Endothelial cell of umbilical vein (primary cell): Measurements from ENCODE around the gene OR51F2. TPM values are rescaled to one million over a fixed set of nuclear protein-coding genes. Genes with fewer than 3 reads are reported as not detected.

ENCODE experiments used
- BruUV-seq: library from RNA; stranded (reverse); fragments of 400-500 nt; replicated peaks from 2 replicates; lab custom pipeline; 2021; lab: Mats Ljungman, UMichigan
- CTCF ChIA-PET: fragments of 300-600, 350-600 bp; sonication (Branson Sonifier 250); formaldehyde crosslinking; loops from one replicate; lab custom pipeline; 2021; ENCODE audit warnings: antibody characterized with exemption, inconsistent platforms; lab: Charles Lee
- POLR2A ChIA-PET: fragments of 300-600, 350-600 bp; sonication (Branson Sonifier 250); formaldehyde crosslinking; loops from one replicate; lab custom pipeline; 2021; ENCODE audit warnings: antibody characterized with exemption, inconsistent platforms; lab: Charles Lee
- DNase-seq: peaks from one replicate; pipeline ENCODE4 v3.0.0-alpha.2; 2011; ENCODE audit warnings: low read depth, low spot score
- FAIRE-seq: peaks from 2 replicates; lab custom pipeline; 2011; peaks lifted over from hg19 to GRCh38; lab: Jason Lieb, UNC
- H2AFZ ChIP-seq: 2 replicates; pipeline ENCODE4 v1.6.0; 2012; ENCODE audit warnings: low read depth, low read length, control low read depth, inconsistent platforms
- H3K27ac ChIP-seq: 2 replicates; pipeline ENCODE4 v1.5.1; 2011; ENCODE audit warnings: low read depth, mild to moderate bottlenecking, control low read depth, low read length, moderate library complexity; ENCODE audit not compliant: insufficient read depth
- H3K27me3 ChIP-seq, 2 experiments: 2 replicates each; pipeline versions ENCODE4 v1.6.0 to v1.6.1; 2011; ENCODE audit warnings: low read length in 2 of 2, mixed read lengths in 1 of 2; ENCODE audit not compliant: control insufficient read depth in 2 of 2, insufficient read depth in 2 of 2
- H3K36me3 ChIP-seq, 2 experiments: 2 replicates in 1 of 2; 3 replicates in 1 of 2; pipeline ENCODE4 v1.5.1; 2011; ENCODE audit warnings: low read length in 2 of 2, mild to moderate bottlenecking in 1 of 2, moderate library complexity in 1 of 2; ENCODE audit not compliant: control insufficient read depth in 2 of 2, insufficient read depth in 2 of 2; ENCODE audit errors: extremely low read depth in 1 of 2
- H3K4me1 ChIP-seq: 3 replicates; pipeline ENCODE4 v1.5.1; 2011; ENCODE audit warnings: mild to moderate bottlenecking, low read length; ENCODE audit not compliant: control insufficient read depth, insufficient read depth; ENCODE audit errors: extremely low read depth
- H3K4me2 ChIP-seq: 2 replicates; pipeline ENCODE4 v1.6.1; 2011; ENCODE audit warnings: low read length, control low read depth, mixed read lengths; ENCODE audit not compliant: insufficient read depth
- H3K4me3 ChIP-seq, 3 experiments: fragments of 200-600 bp in 1 of 3; sonication (generic), shearing (Covaris generic) in 1 of 3; replicated peaks in 1 of 3; 2 replicates each; pipeline ENCODE4 v1.5.1; 2011 to 2016; ENCODE audit warnings: control low read depth in 3 of 3, low read length in 3 of 3, mild to moderate bottlenecking in 2 of 3, inconsistent platforms in 1 of 3, low read depth in 1 of 3, moderate library complexity in 1 of 3; ENCODE audit not compliant: insufficient read depth in 1 of 3
- H3K79me2 ChIP-seq: 2 replicates; pipeline ENCODE4 v1.6.0; 2012; ENCODE audit warnings: low read length, inconsistent platforms; ENCODE audit not compliant: control insufficient read depth, insufficient read depth
- H3K9ac ChIP-seq: replicated peaks from 2 replicates; pipeline ENCODE3; 2011; ENCODE audit warnings: low read length, control low read depth; ENCODE audit not compliant: insufficient read depth; ENCODE audit errors: extremely low read depth
- H3K9me1 ChIP-seq: replicated peaks from 3 replicates; pipeline ENCODE4 v1.6.0; 2011; ENCODE audit warnings: mild to moderate bottlenecking, low read length; ENCODE audit not compliant: control insufficient read depth, insufficient read depth; ENCODE audit errors: extremely low read depth
- H3K9me3 ChIP-seq: replicated peaks from 2 replicates; pipeline ENCODE4 v1.5.1; 2012; ENCODE audit warnings: low read length, inconsistent platforms; ENCODE audit not compliant: control insufficient read depth, insufficient read depth
- H4K20me1 ChIP-seq: replicated peaks from 2 replicates; pipeline ENCODE3; 2011; ENCODE audit warnings: mild to moderate bottlenecking, low read length; ENCODE audit not compliant: control insufficient read depth, insufficient read depth; ENCODE audit errors: extremely low read depth
- EZH2 ChIP-seq: IDR thresholded peaks from 2 replicates; pipeline ENCODE4 v1.6.1; 2012; ENCODE audit warnings: borderline replicate concordance, low read depth, mild to moderate bottlenecking, moderate library complexity, low read length, inconsistent platforms; ENCODE audit not compliant: severe bottlenecking
- FOS ChIP-seq: IDR thresholded peaks from 2 replicates; pipeline ENCODE4 v1.6.1; 2011; ENCODE audit warnings: mild to moderate bottlenecking, low read length, moderate library complexity, borderline replicate concordance; ENCODE audit not compliant: insufficient read depth
- GATA2 ChIP-seq: IDR thresholded peaks from 2 replicates; pipeline ENCODE4 v1.7.0; 2011; ENCODE audit warnings: low read depth, mild to moderate bottlenecking, moderate library complexity, mixed read lengths, low read length; ENCODE audit not compliant: insufficient read length, insufficient read depth
- JUN ChIP-seq: IDR thresholded peaks from 2 replicates; pipeline ENCODE4 v1.6.1; 2011; ENCODE audit warnings: borderline replicate concordance, low read depth; ENCODE audit not compliant: insufficient read length, insufficient read depth
- MYC ChIP-seq: IDR thresholded peaks from one replicate; pipeline ENCODE4 v1.6.1; 2011; ENCODE audit warnings: mild to moderate bottlenecking, low read depth, low read length
- POLR2A ChIP-seq: IDR thresholded peaks from 2 replicates; pipeline ENCODE4 v1.6.1; 2012; ENCODE audit warnings: low read depth, mild to moderate bottlenecking, control low read depth, low read length
- POLR2AphosphoS5 ChIP-seq: IDR thresholded peaks from 2 replicates; pipeline ENCODE4 v1.6.1; 2012; ENCODE audit warnings: low read depth, mild to moderate bottlenecking, control low read depth, low read length, moderate library complexity; ENCODE audit not compliant: insufficient read depth
- dilution Hi-C: fragments of 300-500 bp; cut with MboI; formaldehyde crosslinking; loops from one replicate; pipeline ENCODE4 v1.15.0; 2019; ENCODE audit warnings: low sequenced_read_pairs; ENCODE audit not compliant: extremely low pct_ligation_motif_present
- intact Hi-C: fragments of 100-400 bp; cut with micrococcal nuclease; formaldehyde crosslinking; loops from one replicate; pipeline ENCODE4 v1.10.0; 2022
- polyA plus RNA-seq, 4 experiments: library from polyadenylated mRNA; depleted of rRNA in 3 of 4; stranded (reverse) in 3 of 4; unstranded in 1 of 4; fragments of >200 nt; gene quantifications; 2 replicates each; pipeline versions ENCODE4 v1.2.1 to v1.2.3, GENCODE V29; 2011 to 2012; ENCODE audit warnings: missing spikeins in 1 of 4
- total RNA-seq: library from RNA; stranded (reverse); gene quantifications from 2 replicates; pipeline ENCODE4 v1.2.3, GENCODE V29; 2021
- TF ChIP-seq, protein P1 (sequence below): IDR thresholded peaks from 2 replicates; pipeline ENCODE4 v1.6.1; 2011; ENCODE audit not compliant: insufficient read depth, insufficient read length
- TF ChIP-seq, protein P2 (sequence below), 2 donors: IDR thresholded peaks; 1 replicate in 1 of 2; 2 replicates in 1 of 2; pipeline ENCODE4 v1.5.1; 2011; ENCODE audit warnings: low read length in 2 of 2, mild to moderate bottlenecking in 2 of 2, moderate library complexity in 2 of 2, control low read depth in 1 of 2, inconsistent platforms in 1 of 2, low read depth in 1 of 2; ENCODE audit not compliant: insufficient read depth in 1 of 2; ENCODE audit errors: extremely low read depth in 1 of 2

OR51F2 gene
- total and polyA plus RNA-seq, 2 donors (not counting 3 experiments of a cell fraction or from before 2014, with no cell fraction given): not detected

DNA sequence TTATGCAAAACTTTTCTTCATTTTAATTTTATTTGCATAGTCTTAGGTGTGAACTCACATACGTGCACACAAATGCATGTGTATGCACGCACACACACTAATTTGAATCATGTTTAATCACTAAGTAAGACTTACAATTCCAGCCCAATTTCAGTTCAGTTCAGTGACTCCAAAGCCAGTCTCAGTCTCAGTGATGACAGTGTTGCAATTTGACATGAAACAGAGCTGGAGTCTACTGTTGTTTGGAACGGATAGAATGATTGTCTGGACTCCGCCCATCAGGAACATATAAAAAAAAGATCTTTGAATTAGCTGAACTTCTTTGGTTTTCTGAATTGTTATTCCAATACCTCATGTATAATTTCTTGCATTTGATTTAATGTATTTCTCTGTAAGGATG lies 42.8 kb downstream of the OR51F2 start:
- Histone ChIP-seq H2AFZ (no peak overlapping the region), H3K9me1 (no peaks in the 10 kb centered on the region), H3K27ac (no peak overlapping the region), H4K20me1 (no peaks in the 10 kb centered on the region), H3K4me2 (no peak overlapping the region), H3K9ac (no peak overlapping the region), H3K27me3 (no peaks in the 10 kb centered on the region), H3K4me3 (no peak overlapping the region), H3K79me2 (no peaks in the 10 kb centered on the region), H3K9me3 (no peaks in the 10 kb centered on the region), H3K36me3 (no peaks in the 10 kb centered on the region), H3K4me1 (no peaks in the 10 kb centered on the region)
- ChIA-PET CTCF (no interaction called here), POLR2A (no interaction called here)
- dilution Hi-C loops (no loop called here), intact Hi-C loops (no loop called here)
- no peak for DNase-seq
- BruUV-seq: no TSS peak
- TF ChIP-seq FOS: no peak
- TF ChIP-seq GATA2: no peak
- TF ChIP-seq, protein P1, sequence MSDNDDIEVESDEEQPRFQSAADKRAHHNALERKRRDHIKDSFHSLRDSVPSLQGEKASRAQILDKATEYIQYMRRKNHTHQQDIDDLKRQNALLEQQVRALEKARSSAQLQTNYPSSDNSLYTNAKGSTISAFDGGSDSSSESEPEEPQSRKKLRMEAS: no peak
- TF ChIP-seq POLR2A: no peak
- no peak for FAIRE-seq

DNA sequence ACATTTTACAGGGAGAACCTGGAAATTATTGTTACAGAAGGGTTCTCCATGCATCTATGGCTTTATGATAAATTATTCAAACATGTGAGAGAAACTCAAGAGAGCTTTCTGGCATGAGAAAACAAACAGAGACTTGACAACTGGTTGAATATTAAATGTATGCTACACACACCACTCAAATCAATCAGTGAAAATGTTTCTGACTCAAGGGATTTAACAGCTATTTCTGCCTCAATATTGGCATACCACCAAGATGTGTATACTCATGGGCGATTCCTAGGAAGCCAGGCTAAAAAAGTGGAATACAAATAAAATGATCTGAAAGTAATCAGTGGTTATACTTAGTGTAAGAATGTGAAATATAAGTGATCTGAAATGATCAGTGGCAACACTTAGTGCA lies 44.7 kb downstream of the OR51F2 start:
- Histone ChIP-seq H3K4me1 (no peaks in the 10 kb centered on the region), H3K27ac (no peak overlapping the region), H3K79me2 (no peaks in the 10 kb centered on the region), H3K27me3 (no peaks in the 10 kb centered on the region), H3K9me3 (no peaks in the 10 kb centered on the region), H3K4me3 (no peak overlapping the region), H3K9me1 (no peaks in the 10 kb centered on the region), H3K4me2 (no peak overlapping the region), H3K36me3 (no peaks in the 10 kb centered on the region), H2AFZ (no peak overlapping the region), H4K20me1 (no peaks in the 10 kb centered on the region), H3K9ac (no peak overlapping the region)
- DNase-seq (no peak), FAIRE-seq (no peak)
- CTCF ChIA-PET: no interaction called here
- dilution Hi-C loops (no loop called here), intact Hi-C loops (no loop called here)
- TF ChIP-seq GATA2 (no peak), EZH2 (no peak), MYC (no peak), JUN (no peak), POLR2AphosphoS5 (no peak), FOS (no peak), POLR2A (no peak)
- TF ChIP-seq, protein P2, sequence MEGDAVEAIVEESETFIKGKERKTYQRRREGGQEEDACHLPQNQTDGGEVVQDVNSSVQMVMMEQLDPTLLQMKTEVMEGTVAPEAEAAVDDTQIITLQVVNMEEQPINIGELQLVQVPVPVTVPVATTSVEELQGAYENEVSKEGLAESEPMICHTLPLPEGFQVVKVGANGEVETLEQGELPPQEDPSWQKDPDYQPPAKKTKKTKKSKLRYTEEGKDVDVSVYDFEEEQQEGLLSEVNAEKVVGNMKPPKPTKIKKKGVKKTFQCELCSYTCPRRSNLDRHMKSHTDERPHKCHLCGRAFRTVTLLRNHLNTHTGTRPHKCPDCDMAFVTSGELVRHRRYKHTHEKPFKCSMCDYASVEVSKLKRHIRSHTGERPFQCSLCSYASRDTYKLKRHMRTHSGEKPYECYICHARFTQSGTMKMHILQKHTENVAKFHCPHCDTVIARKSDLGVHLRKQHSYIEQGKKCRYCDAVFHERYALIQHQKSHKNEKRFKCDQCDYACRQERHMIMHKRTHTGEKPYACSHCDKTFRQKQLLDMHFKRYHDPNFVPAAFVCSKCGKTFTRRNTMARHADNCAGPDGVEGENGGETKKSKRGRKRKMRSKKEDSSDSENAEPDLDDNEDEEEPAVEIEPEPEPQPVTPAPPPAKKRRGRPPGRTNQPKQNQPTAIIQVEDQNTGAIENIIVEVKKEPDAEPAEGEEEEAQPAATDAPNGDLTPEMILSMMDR (IDR thresholded peaks at IDR 0.05; ENCODE audit: extremely low read depth in 1 of 2, insufficient read depth in 1 of 2, low read depth in 1 of 2, low read length in 2 of 2): no peak
- TF ChIP-seq, protein P1: no peak
- no TSS peak for BruUV-seq
- POLR2A ChIA-PET: no interaction called here
